Measurements from ENCODE around the gene CTIF.
A peak's percentile ranks its signal among the peaks of the same experiment; 100 is the strongest.

CTIF gene

GRCh38 chr18:48780201-48780912, 241.5 kb downstream of the CTIF start:
- DNase-seq = no peak

GRCh38 chr18:48780913-48781162, 242.0 kb downstream of the CTIF start:
- DNase-seq = no peak

GRCh38 chr18:48781163-48781987, 242.5 kb downstream of the CTIF start:
- no peak for DNase-seq

- no peak for DNase-seq
Measured at GRCh38 chr18:48781988-48782363, 243.1 kb downstream of the CTIF start.

GRCh38 chr18:48782381-48782861, 243.6 kb downstream of the CTIF start:
- no peak for DNase-seq

- no peak for DNase-seq
Measured at GRCh38 chr18:48783616-48784520, 245.0 kb downstream of the CTIF start.

GRCh38 chr18:48784656-48785055, 245.8 kb downstream of the CTIF start:
- no peak for DNase-seq

- DNase-seq = peak; percentile 17
Measured at GRCh38 chr18:48785091-48785614, 246.3 kb downstream of the CTIF start.

GRCh38 chr18:48785736-48786454, 247.1 kb downstream of the CTIF start:
- DNase-seq = no peak

GRCh38 chr18:48786455-48787202, 247.8 kb downstream of the CTIF start:
- DNase-seq = no peak

- DNase-seq = no peak
Measured at GRCh38 chr18:48787203-48788151, 248.6 kb downstream of the CTIF start.

GRCh38 chr18:48788373-48788772, 249.5 kb downstream of the CTIF start:
- DNase-seq = no peak

- no peak for DNase-seq
Measured at GRCh38 chr18:48789259-48789812, 250.5 kb downstream of the CTIF start.

- no peak for DNase-seq
Measured at GRCh38 chr18:48790226-48790863, 251.5 kb downstream of the CTIF start.

- DNase-seq = no peak
Measured at GRCh38 chr18:48790869-48791635, 252.2 kb downstream of the CTIF start.

- DNase-seq = no peak
Measured at GRCh38 chr18:48791636-48792105, 252.8 kb downstream of the CTIF start.

GRCh38 chr18:48792141-48792540, 253.3 kb downstream of the CTIF start:
- DNase-seq = no peak

GRCh38 chr18:48792611-48793380, 254.0 kb downstream of the CTIF start:
- no peak for DNase-seq
